HL-60 (cell line): ENCODE data around the gene GMEB2.

Source experiments
- DNase-seq, 2 experiments: peaks; one replicate each; pipeline ENCODE4 v3.0.0-alpha.2; 2010 to 2020; ENCODE audit warnings: low read depth in 1 of 2, low spot score in 1 of 2
- H3K27ac ChIP-seq: fragments of 250-450 bp; sonication (Bioruptor Pico); replicated peaks from 2 replicates; pipeline ENCODE4 v1.5.1; 2020; ENCODE audit warnings: mild to moderate bottlenecking, moderate library complexity
- H3K27me3 ChIP-seq: fragments of 250-450 bp; sonication (Bioruptor Pico); 2 replicates; pipeline ENCODE4 v1.5.1; 2021; ENCODE audit warnings: mild to moderate bottlenecking, moderate library complexity; ENCODE audit not compliant: insufficient read depth, poor library complexity, severe bottlenecking
- H3K4me3 ChIP-seq: replicated peaks from 2 replicates; pipeline ENCODE4 v1.5.1; 2011; ENCODE audit warnings: mild to moderate bottlenecking, control low read depth, low read length; ENCODE audit not compliant: insufficient read depth
- GABPA ChIP-seq: IDR thresholded peaks from 2 replicates; pipeline ENCODE4 v1.6.1; 2012; ENCODE audit warnings: low read depth
- POLR2AphosphoS5 ChIP-seq: IDR thresholded peaks from 2 replicates; pipeline ENCODE4 v1.6.1; 2012; ENCODE audit warnings: low read depth
- SPI1 ChIP-seq: IDR thresholded peaks from 2 replicates; pipeline ENCODE4 v1.6.1; 2012; ENCODE audit warnings: low read depth, mild to moderate bottlenecking, borderline replicate concordance
- TF ChIP-seq, protein P1 (sequence below): IDR thresholded peaks from one replicate; pipeline ENCODE4 v1.5.1; 2011; ENCODE audit warnings: low read length, control low read depth, inconsistent platforms; ENCODE audit not compliant: insufficient read depth
- TF ChIP-seq, protein P2 (sequence below): IDR thresholded peaks from 2 replicates; pipeline ENCODE4 v1.6.1; 2012; ENCODE audit warnings: low read depth; ENCODE audit not compliant: insufficient replicate concordance

GMEB2 gene

DNA sequence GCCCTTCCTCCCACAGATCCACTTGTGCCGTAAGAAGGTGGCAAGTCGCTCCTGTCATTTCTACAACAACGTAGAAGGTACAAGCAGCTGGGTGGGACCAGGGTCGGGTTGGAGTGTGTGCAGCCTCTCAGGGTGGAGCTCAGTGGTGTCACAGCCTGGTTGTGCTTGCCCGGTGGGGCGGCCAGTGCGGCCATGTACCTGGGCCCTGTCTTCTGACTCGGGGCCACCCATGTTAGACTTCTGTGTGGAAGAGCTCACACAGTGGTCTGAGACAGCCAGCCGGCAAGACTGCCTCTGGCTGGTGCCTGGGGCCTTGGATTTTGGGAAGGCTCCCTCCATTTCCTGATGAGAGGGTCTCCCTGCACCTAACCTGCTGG is 35.9 kb upstream of the GMEB2 start:
- no peak overlapping the region for H3K4me3 ChIP-seq
- no peaks in the 10 kb centered on the region for H3K27me3 ChIP-seq
- no peak overlapping the region for H3K27ac ChIP-seq
- TF ChIP-seq, protein P1, sequence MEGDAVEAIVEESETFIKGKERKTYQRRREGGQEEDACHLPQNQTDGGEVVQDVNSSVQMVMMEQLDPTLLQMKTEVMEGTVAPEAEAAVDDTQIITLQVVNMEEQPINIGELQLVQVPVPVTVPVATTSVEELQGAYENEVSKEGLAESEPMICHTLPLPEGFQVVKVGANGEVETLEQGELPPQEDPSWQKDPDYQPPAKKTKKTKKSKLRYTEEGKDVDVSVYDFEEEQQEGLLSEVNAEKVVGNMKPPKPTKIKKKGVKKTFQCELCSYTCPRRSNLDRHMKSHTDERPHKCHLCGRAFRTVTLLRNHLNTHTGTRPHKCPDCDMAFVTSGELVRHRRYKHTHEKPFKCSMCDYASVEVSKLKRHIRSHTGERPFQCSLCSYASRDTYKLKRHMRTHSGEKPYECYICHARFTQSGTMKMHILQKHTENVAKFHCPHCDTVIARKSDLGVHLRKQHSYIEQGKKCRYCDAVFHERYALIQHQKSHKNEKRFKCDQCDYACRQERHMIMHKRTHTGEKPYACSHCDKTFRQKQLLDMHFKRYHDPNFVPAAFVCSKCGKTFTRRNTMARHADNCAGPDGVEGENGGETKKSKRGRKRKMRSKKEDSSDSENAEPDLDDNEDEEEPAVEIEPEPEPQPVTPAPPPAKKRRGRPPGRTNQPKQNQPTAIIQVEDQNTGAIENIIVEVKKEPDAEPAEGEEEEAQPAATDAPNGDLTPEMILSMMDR = no peak
- TF ChIP-seq GABPA = no peak
- TF ChIP-seq, protein P2, sequence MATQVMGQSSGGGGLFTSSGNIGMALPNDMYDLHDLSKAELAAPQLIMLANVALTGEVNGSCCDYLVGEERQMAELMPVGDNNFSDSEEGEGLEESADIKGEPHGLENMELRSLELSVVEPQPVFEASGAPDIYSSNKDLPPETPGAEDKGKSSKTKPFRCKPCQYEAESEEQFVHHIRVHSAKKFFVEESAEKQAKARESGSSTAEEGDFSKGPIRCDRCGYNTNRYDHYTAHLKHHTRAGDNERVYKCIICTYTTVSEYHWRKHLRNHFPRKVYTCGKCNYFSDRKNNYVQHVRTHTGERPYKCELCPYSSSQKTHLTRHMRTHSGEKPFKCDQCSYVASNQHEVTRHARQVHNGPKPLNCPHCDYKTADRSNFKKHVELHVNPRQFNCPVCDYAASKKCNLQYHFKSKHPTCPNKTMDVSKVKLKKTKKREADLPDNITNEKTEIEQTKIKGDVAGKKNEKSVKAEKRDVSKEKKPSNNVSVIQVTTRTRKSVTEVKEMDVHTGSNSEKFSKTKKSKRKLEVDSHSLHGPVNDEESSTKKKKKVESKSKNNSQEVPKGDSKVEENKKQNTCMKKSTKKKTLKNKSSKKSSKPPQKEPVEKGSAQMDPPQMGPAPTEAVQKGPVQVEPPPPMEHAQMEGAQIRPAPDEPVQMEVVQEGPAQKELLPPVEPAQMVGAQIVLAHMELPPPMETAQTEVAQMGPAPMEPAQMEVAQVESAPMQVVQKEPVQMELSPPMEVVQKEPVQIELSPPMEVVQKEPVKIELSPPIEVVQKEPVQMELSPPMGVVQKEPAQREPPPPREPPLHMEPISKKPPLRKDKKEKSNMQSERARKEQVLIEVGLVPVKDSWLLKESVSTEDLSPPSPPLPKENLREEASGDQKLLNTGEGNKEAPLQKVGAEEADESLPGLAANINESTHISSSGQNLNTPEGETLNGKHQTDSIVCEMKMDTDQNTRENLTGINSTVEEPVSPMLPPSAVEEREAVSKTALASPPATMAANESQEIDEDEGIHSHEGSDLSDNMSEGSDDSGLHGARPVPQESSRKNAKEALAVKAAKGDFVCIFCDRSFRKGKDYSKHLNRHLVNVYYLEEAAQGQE = no peak
- no peak for TF ChIP-seq SPI1
- no peak for TF ChIP-seq POLR2AphosphoS5
- no peak for DNase-seq

DNA sequence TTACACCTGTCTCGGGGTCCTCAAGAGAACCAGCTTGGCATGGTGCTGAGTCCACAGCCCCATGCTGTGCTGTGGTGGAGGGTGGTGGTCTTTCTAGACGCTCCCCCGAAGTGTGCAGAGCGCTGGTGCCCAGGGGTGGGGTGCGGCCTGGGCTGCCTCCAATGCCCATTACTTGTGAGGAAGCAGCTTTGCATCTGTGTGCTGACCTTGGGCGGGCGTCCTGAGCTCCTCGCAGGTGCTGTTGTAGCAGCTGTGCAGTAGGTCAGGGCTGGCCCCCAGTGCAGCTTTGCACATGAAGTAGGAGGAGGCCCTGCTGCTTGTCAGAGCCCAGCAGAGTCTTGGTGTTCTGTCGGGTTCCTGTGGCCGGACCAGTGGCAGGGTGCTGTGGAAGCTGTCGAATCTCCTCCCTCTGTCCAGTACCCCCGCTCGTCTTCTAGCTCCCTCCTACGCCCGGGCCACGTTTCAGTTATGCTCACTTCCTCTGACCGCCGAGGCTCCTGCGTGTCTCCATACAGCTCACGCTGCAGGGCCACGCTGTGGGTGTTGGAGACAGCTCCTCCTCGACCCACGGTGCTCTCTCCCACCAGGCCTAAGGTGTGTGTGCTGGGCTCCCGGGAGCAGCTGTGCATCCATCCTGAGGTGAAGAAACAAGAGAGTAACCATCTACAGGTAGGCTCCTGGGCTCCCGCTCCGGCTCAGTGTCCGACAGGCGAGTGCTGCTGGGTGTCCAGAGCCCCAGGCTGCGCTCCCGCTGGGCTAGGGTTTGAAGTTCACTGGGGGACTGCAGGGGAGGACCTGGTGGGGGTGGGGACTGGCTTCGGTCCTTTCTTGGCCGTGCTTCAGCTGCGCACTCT is 35.3 kb upstream of the GMEB2 start:
- H3K27ac ChIP-seq = no peak overlapping the region
- no peaks in the 10 kb centered on the region for H3K27me3 ChIP-seq
- DNase-seq = no peak
- TF ChIP-seq, protein P2 = no peak
- TF ChIP-seq GABPA = no peak
- TF ChIP-seq POLR2AphosphoS5 = no peak
- TF ChIP-seq, protein P1 = no peak
- TF ChIP-seq SPI1 = no peak
- H3K4me3 ChIP-seq = no peak overlapping the region

DNA sequence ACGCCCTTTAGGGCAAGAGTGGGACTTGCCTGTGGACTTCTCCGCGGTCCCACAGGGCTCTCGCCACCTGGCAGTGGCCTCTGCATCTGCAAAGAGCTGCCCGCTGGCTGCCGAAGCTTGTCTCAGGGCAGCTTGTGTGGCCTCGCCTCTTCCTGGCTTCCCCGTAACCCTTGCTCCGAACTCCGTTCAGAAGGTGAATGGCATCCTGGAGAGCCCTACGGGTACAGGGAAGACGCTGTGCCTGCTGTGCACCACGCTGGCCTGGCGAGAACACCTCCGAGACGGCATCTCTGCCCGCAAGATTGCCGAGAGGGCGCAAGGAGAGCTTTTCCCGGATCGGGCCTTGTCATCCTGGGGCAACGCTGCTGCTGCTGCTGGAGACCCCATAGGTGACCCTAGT is 34.2 kb upstream of the GMEB2 start:
- TF ChIP-seq GABPA (no peak), SPI1 (no peak), POLR2AphosphoS5 (no peak)
- TF ChIP-seq, protein P2 = no peak
- TF ChIP-seq, protein P1 = no peak
- H3K27ac ChIP-seq = no peak overlapping the region
- DNase-seq = no peak
- no peak overlapping the region for H3K4me3 ChIP-seq
- no peaks in the 10 kb centered on the region for H3K27me3 ChIP-seq
